SHP77 treated with DMSO at 0.1 percent for 48 hours (cell line): ENCODE data around the gene COG1.

Source experiments
- DNase-seq: peaks from one replicate; lab custom pipeline; 2025; lab: John Stamatoyannopoulos, UW

COG1 gene

DNA sequence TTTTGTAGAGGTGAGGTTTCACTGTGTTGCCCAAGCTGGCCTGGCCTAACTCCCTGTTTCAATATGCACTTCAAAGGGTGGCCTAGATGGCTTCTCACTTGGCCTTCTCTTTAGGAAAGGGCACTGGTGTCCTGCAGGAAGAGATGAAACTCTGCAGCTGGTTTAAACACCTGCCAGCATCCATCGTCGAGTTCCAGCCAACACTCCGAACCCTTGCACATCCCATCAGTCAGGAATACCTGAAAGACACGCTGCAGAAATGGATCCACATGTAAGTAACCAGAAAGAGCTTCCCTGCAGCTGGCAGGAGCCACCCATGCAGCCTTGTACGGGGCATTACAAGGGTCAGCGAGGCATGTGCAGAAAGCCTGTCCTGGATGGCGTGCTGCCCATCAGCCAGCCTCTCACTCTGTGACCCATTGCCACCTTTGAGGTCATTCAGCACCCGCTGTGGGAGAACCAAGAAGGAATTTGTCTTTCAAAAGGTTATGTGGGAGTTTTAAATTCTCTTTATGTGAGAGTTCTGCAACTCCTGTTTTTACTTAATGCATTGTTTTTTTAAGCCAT lies 7.0 kb downstream of the COG1 start:
- DNase-seq, result no peak

GRCh38 chr17:73200476-73200875 lies 7.6 kb downstream of the COG1 start:
- no peak for DNase-seq

GRCh38 chr17:73201215-73202069 lies 8.6 kb downstream of the COG1 start:
- DNase-seq, result no peak

- no peak for DNase-seq
These were observed 10.4 kb downstream of the COG1 start for GRCh38 chr17:73203135-73203787.

DNA sequence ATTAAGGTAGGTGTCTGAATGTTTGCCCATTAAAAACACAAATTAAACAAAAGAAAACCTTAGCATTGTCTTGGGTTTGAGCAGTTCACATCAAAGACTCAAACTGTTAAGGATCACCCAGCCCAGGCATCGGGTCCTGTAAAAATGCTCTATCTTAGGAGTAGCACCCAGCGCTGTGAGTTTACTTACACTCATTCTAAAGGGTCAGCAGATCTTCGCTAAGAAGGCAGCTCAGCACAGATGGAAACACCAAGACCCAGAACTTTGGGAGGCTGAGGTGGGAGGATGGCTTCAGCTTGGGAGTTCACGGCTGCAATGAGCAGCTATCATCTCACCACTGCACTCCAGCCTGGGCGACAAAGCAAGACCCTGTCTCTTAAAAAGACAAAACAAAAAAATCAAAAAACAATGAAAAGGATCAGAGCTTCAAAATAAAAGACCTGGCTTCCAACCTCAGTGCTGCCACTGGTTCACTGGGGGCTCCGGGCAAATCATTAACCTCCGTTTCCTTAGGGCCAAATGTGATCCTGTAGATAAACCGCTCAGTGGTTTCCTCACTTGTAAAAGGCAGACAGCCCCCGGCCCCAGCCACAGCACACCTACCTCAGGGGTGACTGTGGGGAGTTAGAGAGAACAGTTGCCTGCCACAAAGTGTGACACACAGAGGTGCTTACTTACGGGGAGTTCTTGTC lies 11.1 kb downstream of the COG1 start:
- DNase-seq, result no peak

DNA sequence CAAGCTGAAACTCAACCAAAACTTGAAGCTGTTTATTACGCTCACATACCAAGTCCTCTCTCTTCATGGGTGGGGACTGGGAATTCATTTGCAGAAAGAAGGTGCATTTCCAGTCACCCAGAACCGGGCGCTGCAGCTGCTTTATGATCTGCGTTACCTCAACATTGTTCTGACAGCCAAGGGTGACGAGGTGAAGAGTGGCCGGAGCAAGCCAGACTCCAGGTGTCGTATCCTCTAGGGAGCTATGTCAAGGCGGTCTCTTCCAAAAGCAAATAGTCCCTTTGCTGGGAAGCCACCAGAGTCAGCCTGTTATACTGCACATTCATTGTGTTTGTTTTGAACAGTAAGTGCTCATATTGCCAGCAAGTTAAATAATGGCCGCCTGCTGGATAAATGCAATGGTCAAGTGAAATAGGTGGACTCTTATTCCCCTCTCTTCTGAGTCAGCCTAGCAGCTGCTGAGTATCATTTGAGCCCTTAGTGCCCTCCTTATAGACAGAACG lies 12.7 kb downstream of the COG1 start:
- DNase-seq, result peak; percentile 97

DNA sequence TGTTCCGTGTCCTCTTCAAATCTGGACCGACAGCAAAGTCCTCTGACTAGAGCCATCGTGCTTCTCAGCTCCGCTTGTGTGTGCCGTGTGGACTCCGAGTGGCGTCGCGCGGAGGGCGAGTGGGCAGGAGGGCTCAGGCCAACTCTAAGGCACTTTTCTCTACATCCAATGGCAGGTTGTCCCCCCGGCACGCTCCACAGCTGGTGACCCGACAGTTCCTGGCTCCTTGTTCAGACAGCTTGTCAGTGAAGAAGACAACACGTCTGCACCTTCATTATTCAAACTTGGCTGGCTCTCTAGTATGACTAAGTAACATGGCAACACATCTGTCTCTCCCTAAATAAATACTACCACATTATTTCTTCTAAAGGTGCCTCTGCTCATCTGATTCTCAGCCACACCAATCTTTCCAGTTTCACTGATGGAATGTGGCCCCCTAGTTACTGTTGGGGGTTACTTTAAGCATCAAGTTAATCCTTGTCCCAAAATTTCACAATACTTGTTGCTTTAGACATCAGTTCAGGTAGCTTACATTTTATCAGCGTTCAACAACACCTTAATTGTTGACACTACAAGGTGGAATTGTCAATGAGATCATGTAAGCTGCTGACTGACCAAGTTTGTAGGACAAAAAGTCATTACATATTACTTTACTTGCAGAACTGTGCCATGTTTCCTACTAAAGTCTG lies 15.4 kb downstream of the COG1 start:
- no peak for DNase-seq

- DNase-seq, result no peak
These were observed 16.6 kb downstream of the COG1 start for GRCh38 chr17:73209436-73209835.

- no peak for DNase-seq
These were observed 17.3 kb downstream of the COG1 start for GRCh38 chr17:73210002-73210678.

GRCh38 chr17:73211745-73212144 lies 18.9 kb downstream of the COG1 start:
- no peak for DNase-seq

- no peak for DNase-seq
These were observed 21.2 kb downstream of the COG1 start for GRCh38 chr17:73214008-73214407.

- no peak for DNase-seq
These were observed 22.0 kb downstream of the COG1 start for GRCh38 chr17:73214851-73215250.

DNA sequence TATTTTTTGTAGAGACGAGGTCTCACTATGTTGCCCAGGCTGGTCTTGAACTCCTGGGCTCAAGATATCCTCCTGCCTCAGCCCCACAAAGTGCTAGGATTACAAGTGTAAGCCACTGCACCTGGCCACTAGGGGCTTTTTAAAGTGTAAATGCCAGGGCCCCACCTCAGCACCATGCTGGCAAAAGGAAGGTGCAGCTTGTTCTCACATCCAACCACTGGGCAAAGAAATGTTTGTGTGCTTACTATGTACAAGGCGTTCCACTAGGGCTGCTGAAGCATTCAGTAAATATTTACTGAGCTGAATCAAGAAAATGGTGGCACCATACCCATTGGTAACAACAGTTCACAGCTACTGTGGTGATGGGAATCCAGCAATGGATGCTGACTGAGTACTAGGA lies 22.6 kb downstream of the COG1 start:
- DNase-seq, result no peak

GRCh38 chr17:73223626-73224230 lies 30.9 kb downstream of the COG1 start:
- DNase-seq, result no peak

- no peak for DNase-seq
These were observed 31.4 kb downstream of the COG1 start for GRCh38 chr17:73224237-73224636.

GRCh38 chr17:73224663-73225305 lies 31.9 kb downstream of the COG1 start:
- no peak for DNase-seq

GRCh38 chr17:73226556-73227172 lies 33.8 kb downstream of the COG1 start:
- no peak for DNase-seq

DNA sequence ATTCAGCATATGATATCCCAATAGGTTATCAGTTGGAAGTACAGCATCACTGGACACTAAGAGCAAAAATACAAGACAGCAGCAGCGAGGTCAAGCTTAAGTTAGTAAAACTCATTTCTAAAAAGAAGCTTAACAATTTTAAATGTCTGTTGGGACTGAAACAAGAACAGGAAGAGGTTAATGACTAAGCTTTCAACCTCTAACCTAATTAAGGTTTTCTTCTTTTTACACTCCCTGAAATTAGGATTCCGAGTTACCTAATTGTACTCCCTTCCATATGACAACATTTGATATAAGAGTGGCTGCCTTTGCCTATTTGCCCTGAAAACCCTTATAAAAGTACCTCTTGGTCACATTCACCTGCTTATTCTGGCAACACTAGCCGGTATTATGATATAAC lies 34.5 kb downstream of the COG1 start:
- DNase-seq, result no peak

GRCh38 chr17:73227944-73228343 lies 35.1 kb downstream of the COG1 start:
- no peak for DNase-seq

DNA sequence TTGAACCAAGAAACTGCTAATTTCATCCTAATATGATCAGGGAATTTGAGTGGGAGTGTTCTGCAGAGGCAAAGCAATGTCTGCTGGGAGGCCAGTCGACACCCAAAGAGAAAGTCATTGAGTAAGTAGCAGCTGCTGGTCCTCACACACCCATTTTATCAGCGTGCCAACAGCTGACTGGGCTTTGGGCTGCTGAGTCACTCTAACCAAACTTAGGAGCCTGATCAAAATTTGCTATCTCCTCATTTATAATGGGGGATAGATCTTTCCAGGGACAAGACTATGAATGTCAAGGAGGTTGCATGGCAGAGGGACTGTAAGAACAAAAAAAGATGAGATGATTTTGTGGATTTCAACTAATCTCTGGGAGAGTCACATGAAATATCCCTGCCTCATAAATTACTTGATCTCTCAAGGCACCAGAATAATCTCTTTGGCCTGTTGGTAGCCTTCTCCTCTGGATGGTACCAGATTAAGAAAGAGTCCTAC lies 35.9 kb downstream of the COG1 start:
- peak; percentile 52 for DNase-seq
